ENCODE measurements around the gene SIM2.

Gene SIM2

GRCh38 chr21:36700971-36701755 lies 2.2 kb downstream of the SIM2 start:
- DNase-seq: no peak

- no peak for DNase-seq
Measured at GRCh38 chr21:36701756-36702621, 3.1 kb downstream of the SIM2 start.

GRCh38 chr21:36702622-36702968 lies 3.7 kb downstream of the SIM2 start:
- no peak for DNase-seq

- no peak for DNase-seq
Measured at GRCh38 chr21:36703123-36703522, 4.2 kb downstream of the SIM2 start.

- no peak for DNase-seq
Measured at GRCh38 chr21:36703626-36704280, 4.8 kb downstream of the SIM2 start.

- no peak for DNase-seq
Measured at GRCh38 chr21:36704281-36704957, 5.5 kb downstream of the SIM2 start.

GRCh38 chr21:36704958-36705678 lies 6.2 kb downstream of the SIM2 start:
- no peak for DNase-seq

GRCh38 chr21:36705679-36706481 lies 7.0 kb downstream of the SIM2 start:
- no peak for DNase-seq

- DNase-seq: no peak
Measured at GRCh38 chr21:36706482-36706852, 7.6 kb downstream of the SIM2 start.

- no peak for DNase-seq
Measured at GRCh38 chr21:36706951-36707762, 8.2 kb downstream of the SIM2 start.

- DNase-seq: no peak
Measured at GRCh38 chr21:36707763-36708285, 8.9 kb downstream of the SIM2 start.

GRCh38 chr21:36708286-36709029 lies 9.5 kb downstream of the SIM2 start:
- DNase-seq: no peak

GRCh38 chr21:36709030-36709867 lies 10.3 kb downstream of the SIM2 start:
- DNase-seq: no peak

GRCh38 chr21:36709868-36710728 lies 11.2 kb downstream of the SIM2 start:
- DNase-seq: no peak

- DNase-seq: no peak
Measured at GRCh38 chr21:36710729-36711048, 11.8 kb downstream of the SIM2 start.

GRCh38 chr21:36713746-36714145 lies 14.8 kb downstream of the SIM2 start:
- no peak for DNase-seq

GRCh38 chr21:36716387-36716786 lies 17.5 kb downstream of the SIM2 start:
- no peak for DNase-seq

GRCh38 chr21:36716836-36717235 lies 17.9 kb downstream of the SIM2 start:
- DNase-seq: no peak
